ENCODE results near the gene PDXK.

DNA sequence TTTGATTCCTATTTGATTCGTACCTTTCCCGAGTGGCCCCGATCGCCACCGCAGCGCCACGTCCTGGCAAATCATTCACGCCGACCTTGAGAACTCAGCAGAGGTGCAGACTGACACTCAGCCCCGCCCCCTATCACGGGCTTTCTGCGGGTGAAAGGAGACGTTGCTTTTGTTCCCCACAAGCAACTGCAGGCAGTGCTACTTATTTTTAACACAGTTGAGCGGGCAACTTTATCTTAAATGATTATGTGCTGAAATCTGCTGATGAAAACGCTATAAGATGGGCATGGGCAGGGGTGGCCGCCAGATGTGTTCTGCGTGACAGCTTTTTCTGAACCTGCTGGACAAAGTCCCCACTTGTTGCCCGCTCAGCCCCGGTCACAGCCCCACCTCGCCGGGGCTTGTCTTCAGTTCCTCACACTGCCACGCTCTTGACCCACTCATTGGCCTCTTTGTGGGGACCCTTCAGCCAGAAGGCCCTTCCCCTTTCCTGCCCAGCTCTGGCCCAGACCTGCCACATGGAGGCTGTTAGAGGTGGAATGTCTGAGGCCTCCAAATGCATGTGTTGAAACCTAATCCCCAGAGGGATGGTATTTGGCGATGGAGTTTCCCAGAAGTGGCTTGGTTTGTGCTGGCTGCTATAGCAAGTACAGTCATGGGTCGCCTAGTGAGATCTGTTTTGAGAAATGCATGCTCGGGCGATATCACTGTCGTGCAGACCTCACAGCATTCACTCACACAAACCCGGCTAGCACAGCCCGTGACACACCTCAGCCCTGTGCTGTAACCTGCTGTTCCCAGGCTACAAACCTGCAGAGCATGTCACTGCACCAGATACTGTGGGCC, 15.7 kb upstream of the PDXK start:
- TF ChIP-seq, protein P1, sequence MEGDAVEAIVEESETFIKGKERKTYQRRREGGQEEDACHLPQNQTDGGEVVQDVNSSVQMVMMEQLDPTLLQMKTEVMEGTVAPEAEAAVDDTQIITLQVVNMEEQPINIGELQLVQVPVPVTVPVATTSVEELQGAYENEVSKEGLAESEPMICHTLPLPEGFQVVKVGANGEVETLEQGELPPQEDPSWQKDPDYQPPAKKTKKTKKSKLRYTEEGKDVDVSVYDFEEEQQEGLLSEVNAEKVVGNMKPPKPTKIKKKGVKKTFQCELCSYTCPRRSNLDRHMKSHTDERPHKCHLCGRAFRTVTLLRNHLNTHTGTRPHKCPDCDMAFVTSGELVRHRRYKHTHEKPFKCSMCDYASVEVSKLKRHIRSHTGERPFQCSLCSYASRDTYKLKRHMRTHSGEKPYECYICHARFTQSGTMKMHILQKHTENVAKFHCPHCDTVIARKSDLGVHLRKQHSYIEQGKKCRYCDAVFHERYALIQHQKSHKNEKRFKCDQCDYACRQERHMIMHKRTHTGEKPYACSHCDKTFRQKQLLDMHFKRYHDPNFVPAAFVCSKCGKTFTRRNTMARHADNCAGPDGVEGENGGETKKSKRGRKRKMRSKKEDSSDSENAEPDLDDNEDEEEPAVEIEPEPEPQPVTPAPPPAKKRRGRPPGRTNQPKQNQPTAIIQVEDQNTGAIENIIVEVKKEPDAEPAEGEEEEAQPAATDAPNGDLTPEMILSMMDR (IDR thresholded peaks at IDR 0.05), result no peak
- TF ChIP-seq POLR2A (IDR thresholded peaks at IDR 0.05), result no peak
